ENCODE data around the gene BMF. TPM values are rescaled to one million over a fixed set of nuclear protein-coding genes. Genes with fewer than 3 reads are reported as not detected.

The BMF gene
- total and polyA plus RNA-seq, 5 donors from 2014 or later, result 0.86 to 8.2 (median 1.3) TPM

- no peaks in the 10 kb centered on the region for H3K9me3 ChIP-seq (ENCODE audit: control insufficient read depth in 2 of 2, low read length in 2 of 2)
- H3K4me1 ChIP-seq (ENCODE audit: control insufficient read depth, insufficient read depth, low read length, poor library complexity, severe bottlenecking), result peaks cover 44% of the 10 kb centered on the region
- no peak overlapping the region for H3K4me3 ChIP-seq (ENCODE audit: low read depth, low read length)
- ATAC-seq (ENCODE audit: low read depth in 2 of 2) (no peak), DNase-seq (no peak)
- H3K27ac Mint-ChIP-seq, result no peak overlapping the region
- peak overlapping the region in 1 of 4 donors; percentile 39 for H3K4me3 Mint-ChIP-seq
- H3K9me3 Mint-ChIP-seq, result no peaks in the 10 kb centered on the region
- no peaks in the 10 kb centered on the region for H3K36me3 Mint-ChIP-seq
- H3K4me1 Mint-ChIP-seq, result peaks cover 24 to 65% (median 37%) of the 10 kb centered on the region in 4 donors
- no peaks in the 10 kb centered on the region for H3K27me3 Mint-ChIP-seq
- no peaks in the 10 kb centered on the region for H3K36me3 ChIP-seq (ENCODE audit: control insufficient read depth, insufficient read depth, low read length)
- no peaks in the 10 kb centered on the region for H3K27me3 ChIP-seq (ENCODE audit: control insufficient read depth, insufficient read depth, low read length)
- no peak overlapping the region for H3K27ac ChIP-seq (ENCODE audit: insufficient read depth, low read length, poor library complexity, severe bottlenecking)
These were observed 65.8 kb downstream of the BMF start for GRCh38 chr15:40042791-40043320.

DNA sequence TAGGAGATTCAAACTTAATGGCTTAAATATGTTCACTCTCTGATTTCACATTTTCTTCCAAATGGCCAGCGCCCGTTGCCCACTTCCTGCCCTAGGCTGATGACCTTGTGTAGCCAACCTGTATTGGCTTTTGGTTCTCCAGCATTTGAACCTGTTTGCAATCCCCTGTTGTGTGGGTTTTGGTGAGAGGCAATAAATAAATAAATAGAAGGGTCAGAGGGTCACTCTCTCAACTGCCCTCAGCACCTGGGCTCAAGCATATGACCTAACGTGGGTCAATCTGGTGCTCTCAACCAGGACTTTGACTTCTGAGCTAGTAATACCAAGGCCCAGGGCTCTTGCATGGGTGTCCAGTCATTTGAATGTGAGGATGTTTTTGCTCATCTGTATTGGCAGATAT, 67.9 kb downstream of the BMF start:
- Histone ChIP-seq H3K9me3 (ENCODE audit: control insufficient read depth in 2 of 2, low read length in 2 of 2) (no peaks in the 10 kb centered on the region), H3K4me1 (ENCODE audit: control insufficient read depth, insufficient read depth, low read length, poor library complexity, severe bottlenecking) (peaks cover 43% of the 10 kb centered on the region), H3K27me3 (ENCODE audit: control insufficient read depth, insufficient read depth, low read length) (no peaks in the 10 kb centered on the region), H3K36me3 (ENCODE audit: control insufficient read depth, insufficient read depth, low read length) (peaks cover 13% of the 10 kb centered on the region), H3K4me3 (ENCODE audit: low read depth, low read length) (no peak overlapping the region), H3K27ac (ENCODE audit: insufficient read depth, low read length, poor library complexity, severe bottlenecking) (no peak overlapping the region)
- no peak for DNase-seq
- Mint-ChIP-seq H3K27me3 (no peaks in the 10 kb centered on the region), H3K36me3 (peaks cover 10% of the 10 kb centered on the region), H3K9me3 (no peaks in the 10 kb centered on the region), H3K4me3 (peak overlapping the region; percentile 83 to 100 (median 95)), H3K4me1 (peaks cover 36 to 63% (median 43%) of the 10 kb centered on the region in 4 donors), H3K27ac (peak overlapping the region in 2 of 3 donors; percentile 66 to 86)
- ATAC-seq (ENCODE audit: low read depth in 2 of 2), result no peak

DNA sequence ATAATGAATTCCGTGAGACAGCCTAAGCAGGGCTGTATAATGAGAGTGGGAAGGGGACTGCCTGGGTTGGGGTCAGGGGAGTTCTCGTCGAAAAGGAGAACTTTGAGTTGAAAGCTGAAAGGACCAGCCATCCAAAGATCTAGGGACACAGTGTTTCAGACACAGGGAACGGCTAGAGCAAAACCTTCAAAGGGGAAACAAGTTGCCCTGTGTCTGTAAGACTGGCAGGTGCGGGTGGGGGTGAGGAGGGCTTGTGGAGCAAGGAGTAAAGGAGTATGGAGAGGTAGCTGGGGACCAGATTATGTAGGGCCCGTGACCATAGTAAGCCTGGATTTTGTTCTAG, 68.4 kb downstream of the BMF start:
- H3K27ac ChIP-seq (ENCODE audit: insufficient read depth, low read length, poor library complexity, severe bottlenecking), result peak overlapping the region; percentile 89
- no peak for ATAC-seq (ENCODE audit: low read depth in 2 of 2)

DNA sequence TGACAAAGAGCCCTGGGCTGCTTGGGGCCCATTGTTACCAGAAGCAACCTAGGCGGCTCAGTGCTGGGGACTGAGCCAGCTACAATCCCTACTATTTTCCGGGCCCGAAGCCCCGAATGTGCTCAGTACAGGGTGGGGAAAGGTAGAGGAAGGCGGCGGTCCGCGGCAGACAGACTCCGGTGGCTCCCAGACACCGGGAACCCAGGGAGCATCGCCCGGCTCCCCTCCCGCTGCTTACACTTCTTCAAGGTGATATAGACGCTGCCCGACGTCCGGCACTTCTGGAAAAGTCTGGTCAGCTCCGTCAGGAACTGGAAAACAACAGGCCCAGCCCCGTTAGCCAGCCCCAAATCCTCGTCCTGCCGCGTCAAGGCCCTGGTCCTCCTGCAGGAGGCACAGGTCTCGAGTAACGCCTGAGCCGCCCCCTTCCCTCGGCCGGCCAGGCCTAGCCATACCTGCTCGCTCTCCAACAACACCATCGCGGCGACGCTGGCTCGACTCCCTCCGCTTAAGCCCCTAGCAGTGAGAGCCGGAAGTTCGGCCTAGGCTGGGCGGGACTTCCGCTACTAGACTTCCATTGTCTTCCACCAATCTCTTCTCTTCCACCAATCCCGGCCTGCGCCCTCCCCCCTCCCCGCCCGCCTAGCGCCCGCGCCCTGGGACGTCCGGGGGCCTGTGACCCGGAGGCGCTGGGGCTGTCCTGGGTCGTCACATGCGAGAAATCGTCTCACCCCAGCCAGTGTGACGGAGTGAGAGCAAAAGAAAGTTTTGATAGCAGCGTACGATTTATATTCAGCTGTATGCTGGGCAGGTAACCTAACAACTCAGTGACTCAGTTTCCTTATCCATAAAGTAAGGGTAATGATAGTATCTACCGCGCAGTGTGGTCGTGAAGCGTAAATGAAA, 69.8 kb downstream of the BMF start, which contains the start of gene SRP14:
Gene SRP14, minus strand, starts transcription at position 544 of the 906 bp plus-strand sequence. Its CDS starts 65 bp downstream, at position 479.
- H3K27ac ChIP-seq (ENCODE audit: insufficient read depth, low read length, poor library complexity, severe bottlenecking), result peak within 1 kb of the TSS; percentile 89
- no peaks in the 10 kb centered on the region for H3K27me3 ChIP-seq (ENCODE audit: control insufficient read depth, insufficient read depth, low read length)
- Mint-ChIP-seq H3K4me1 (peaks cover 34 to 60% (median 39%) of the 10 kb centered on the region in 4 donors), H3K36me3 (peaks cover 22% of the 10 kb centered on the region), H3K27ac (peak within 1 kb of the TSS; percentile 99 to 100 (median 99)), H3K9me3 (no peaks in the 10 kb centered on the region), H3K27me3 (no peaks in the 10 kb centered on the region), H3K4me3 (peak within 1 kb of the TSS; percentile 100)
- DNase-seq (peak; percentile 90 to 96 (median 91)), ATAC-seq (ENCODE audit: low read depth in 2 of 2) (peak; percentile 95)
- H3K9me3 ChIP-seq (ENCODE audit: control insufficient read depth in 2 of 2, low read length in 2 of 2), result no peaks in the 10 kb centered on the region
- H3K4me1 ChIP-seq (ENCODE audit: control insufficient read depth, insufficient read depth, low read length, poor library complexity, severe bottlenecking), result peaks cover 30% of the 10 kb centered on the region
- peak within 1 kb of the TSS; percentile 100 for H3K4me3 ChIP-seq (ENCODE audit: low read depth, low read length)
- peaks cover 32% of the 10 kb centered on the region for H3K36me3 ChIP-seq (ENCODE audit: control insufficient read depth, insufficient read depth, low read length)

More for the DNA sequence above, 68.4 kb downstream of the BMF start:
- Mint-ChIP-seq H3K9me3 (no peaks in the 10 kb centered on the region), H3K36me3 (peaks cover 13% of the 10 kb centered on the region), H3K27me3 (no peaks in the 10 kb centered on the region), H3K4me1 (peaks cover 32 to 62% (median 42%) of the 10 kb centered on the region in 4 donors), H3K27ac (peak overlapping the region; percentile 24 to 86 (median 66)), H3K4me3 (peak overlapping the region; percentile 83 to 100 (median 95))
- H3K27me3 ChIP-seq (ENCODE audit: control insufficient read depth, insufficient read depth, low read length), result no peaks in the 10 kb centered on the region
- H3K9me3 ChIP-seq (ENCODE audit: control insufficient read depth in 2 of 2, low read length in 2 of 2), result no peaks in the 10 kb centered on the region
- H3K36me3 ChIP-seq (ENCODE audit: control insufficient read depth, insufficient read depth, low read length), result peaks cover 18% of the 10 kb centered on the region
- H3K4me1 ChIP-seq (ENCODE audit: control insufficient read depth, insufficient read depth, low read length, poor library complexity, severe bottlenecking), result peaks cover 40% of the 10 kb centered on the region
- no peak for DNase-seq
- peak overlapping the region; percentile 30 for H3K4me3 ChIP-seq (ENCODE audit: low read depth, low read length)

DNA sequence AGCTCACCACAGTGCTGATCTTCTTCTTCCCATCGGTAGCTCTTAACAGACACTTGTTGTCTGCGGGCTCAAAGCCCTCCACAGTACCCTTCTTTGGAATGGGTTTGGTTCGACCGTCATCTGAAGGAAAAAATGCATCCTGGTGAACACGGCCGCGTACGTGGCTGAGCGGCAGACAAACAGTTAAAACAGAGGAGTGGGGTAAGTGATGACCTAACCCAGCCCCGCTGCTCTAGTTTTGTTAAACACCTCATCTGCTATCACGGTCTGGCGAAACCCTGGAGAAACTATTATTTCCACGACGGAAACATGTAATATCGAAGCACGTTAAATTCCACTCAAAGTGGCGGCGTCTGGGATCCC, 70.4 kb downstream of the BMF start:
- H3K27ac Mint-ChIP-seq, result peak overlapping the region; percentile 99 to 100 (median 99)
- H3K4me3 Mint-ChIP-seq, result peak overlapping the region; percentile 100
- peaks cover 22% of the 10 kb centered on the region for H3K36me3 Mint-ChIP-seq
- Histone ChIP-seq H3K36me3 (ENCODE audit: control insufficient read depth, insufficient read depth, low read length) (peaks cover 37% of the 10 kb centered on the region), H3K27me3 (ENCODE audit: control insufficient read depth, insufficient read depth, low read length) (no peaks in the 10 kb centered on the region), H3K27ac (ENCODE audit: insufficient read depth, low read length, poor library complexity, severe bottlenecking) (peak overlapping the region; percentile 89), H3K9me3 (ENCODE audit: control insufficient read depth in 2 of 2, low read length in 2 of 2) (no peaks in the 10 kb centered on the region), H3K4me1 (ENCODE audit: control insufficient read depth, insufficient read depth, low read length, poor library complexity, severe bottlenecking) (peaks cover 30% of the 10 kb centered on the region), H3K4me3 (ENCODE audit: low read depth, low read length) (peak overlapping the region; percentile 100)
- H3K9me3 Mint-ChIP-seq, result no peaks in the 10 kb centered on the region
- peaks cover 34 to 59% (median 39%) of the 10 kb centered on the region in 4 donors for H3K4me1 Mint-ChIP-seq
- peak in 1 of 3 donors; percentile 10 for DNase-seq
- no peak for ATAC-seq (ENCODE audit: low read depth in 2 of 2)
- no peaks in the 10 kb centered on the region for H3K27me3 Mint-ChIP-seq

Other genes with a start within 250 kb of the BMF start
- not detected for gene GPR176, start 188.6 kb downstream of the BMF start, total RNA-seq
- not detected for gene GPR176, start 188.6 kb downstream of the BMF start, polyA plus RNA-seq
- gene EIF2AK4, start 174.8 kb downstream of the BMF start, total RNA-seq, result 13.2 TPM
- 10 to 100 TPM; 10.8 to 24.4 (median 14.5) TPM for gene EIF2AK4, start 174.8 kb downstream of the BMF start, polyA plus RNA-seq
- 128 TPM for gene SRP14, start 69.7 kb downstream of the BMF start, total RNA-seq
- gene SRP14, start 69.7 kb downstream of the BMF start, polyA plus RNA-seq, result 100 to 1,000 TPM; 800 to 928 (median 868) TPM
- 4.8 TPM for gene BUB1B, start 52.2 kb upstream of the BMF start, total RNA-seq
- 1 to 10 TPM in 1 of 4 donors, under 1 TPM in 2, not detected in 1; 0.37 to 2.2 (median 0.86) TPM for gene BUB1B, start 52.2 kb upstream of the BMF start, polyA plus RNA-seq
- not detected for gene PAK6, start 130.2 kb upstream of the BMF start, total RNA-seq
- gene PAK6, start 130.2 kb upstream of the BMF start, polyA plus RNA-seq, result not detected
- 0.35 TPM for gene ANKRD63, start 174.2 kb upstream of the BMF start, total RNA-seq
- not detected for gene ANKRD63, start 174.2 kb upstream of the BMF start, polyA plus RNA-seq
- 305 TPM for gene PLCB2, start 199.1 kb upstream of the BMF start, total RNA-seq
- 10 to 100 TPM; 17.3 to 24.6 (median 19.8) TPM for gene PLCB2, start 199.1 kb upstream of the BMF start, polyA plus RNA-seq
- gene INAFM2, start 214.8 kb upstream of the BMF start, total RNA-seq, result 10.0 TPM
- 1 to 10 TPM in 3 of 4 donors, under 1 TPM in 1; 0.67 to 2.2 (median 1.7) TPM for gene INAFM2, start 214.8 kb upstream of the BMF start, polyA plus RNA-seq
- 3.7 TPM for gene CCDC9B, start 232.1 kb upstream of the BMF start, total RNA-seq
- under 1 TPM in 1 of 4 donors, not detected in 3; 0.10 TPM for gene CCDC9B, start 232.1 kb upstream of the BMF start, polyA plus RNA-seq
- gene PHGR1, start 242.2 kb upstream of the BMF start, total RNA-seq, result not detected
- gene PHGR1, start 242.2 kb upstream of the BMF start, polyA plus RNA-seq, result not detected
- gene DISP2, start 249.3 kb upstream of the BMF start, total RNA-seq, result 0.22 TPM
- gene DISP2, start 249.3 kb upstream of the BMF start, polyA plus RNA-seq, result under 1 TPM; 0.10 to 0.54 (median 0.21) TPM

All from CD4-positive, CD25-positive, alpha-beta regulatory T cell (primary cell).